OCI-LY7 (cell line): ENCODE measurements around the gene ST6GALNAC5.

Experiments used
- CTCF ChIP-seq: fragments of 200-600 bp; sonication (generic); conservative IDR thresholded peaks from 2 replicates; pipeline ENCODE4 v1.5.1; 2014; ENCODE audit warnings: mild to moderate bottlenecking, antibody characterized with exemption, low read length, moderate library complexity, mixed read lengths
- EZH2phosphoT487 ChIP-seq: fragments of 200-600 bp; sonication (generic); IDR thresholded peaks from 2 replicates; pipeline ENCODE4 v1.6.1; 2018; ENCODE audit warnings: low read depth, borderline replicate concordance, mild to moderate bottlenecking, mixed run types, antibody characterized with exemption, low read length, moderate library complexity, mixed read lengths

DNA sequence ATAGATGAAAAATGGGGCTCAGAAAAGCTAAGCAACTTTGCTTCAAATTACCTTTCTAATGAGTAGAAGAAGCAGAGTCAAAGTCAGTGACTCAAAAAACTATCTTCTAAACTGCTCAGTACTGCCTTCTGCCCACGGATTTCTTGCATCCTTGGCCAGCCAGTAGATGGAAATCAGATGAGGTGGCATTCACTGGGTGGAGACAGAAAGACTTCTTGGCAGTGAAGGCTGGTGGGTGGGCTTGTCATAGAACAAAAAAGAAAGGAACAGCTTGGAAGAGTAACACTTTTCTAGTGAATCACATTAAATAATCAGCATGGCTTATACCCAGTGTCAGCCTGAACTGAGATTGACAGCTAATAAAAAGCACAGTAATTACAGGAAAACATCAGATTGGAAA lies 170.7 kb downstream of the ST6GALNAC5 start:
- TF ChIP-seq CTCF (no peak), EZH2phosphoT487 (no peak)
